Measurements from ENCODE around the gene GRM7. TPM values are rescaled to one million over a fixed set of nuclear protein-coding genes. Genes with fewer than 3 reads are reported as not detected.

The GRM7 gene
- total RNA-seq, 1 experiment from 2014 or later, result not detected

DNA sequence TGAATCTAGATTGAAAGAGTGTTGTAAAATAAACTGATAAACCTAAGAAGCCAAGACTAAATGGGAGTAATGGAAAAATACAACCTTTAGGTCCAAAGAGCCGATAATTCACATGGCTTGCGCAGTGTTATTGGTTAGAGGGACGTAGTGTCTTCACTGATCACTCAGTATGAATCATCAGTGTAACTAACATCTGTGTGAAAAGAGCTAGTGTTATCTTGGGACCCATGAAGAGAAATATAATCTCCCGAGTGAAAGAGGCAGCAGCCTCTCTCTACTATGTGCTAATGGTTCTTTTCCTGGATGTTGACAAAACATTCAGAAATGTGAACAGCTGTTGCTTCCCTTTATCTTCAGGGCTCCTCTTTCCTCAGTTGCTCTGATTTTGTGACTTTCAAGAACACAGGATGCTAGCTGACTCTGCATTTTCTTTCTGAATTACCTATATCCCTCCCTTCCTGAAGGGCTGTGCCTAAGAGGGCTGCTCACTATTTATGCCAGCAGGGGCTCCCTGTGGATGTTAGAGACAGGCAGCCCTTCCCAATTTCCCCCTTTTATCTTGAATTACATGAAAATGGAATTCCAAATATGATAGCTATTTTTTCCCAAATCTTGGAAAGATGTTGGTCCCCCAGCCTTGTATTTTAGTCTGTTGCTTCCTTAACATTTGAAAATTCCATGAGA is 128.8 kb downstream of the GRM7 start:
- no peaks in the 10 kb centered on the region for H3K36me3 ChIP-seq (ENCODE audit: insufficient read depth, low read length, poor library complexity, severe bottlenecking)
- intact Hi-C loops (cut with micrococcal nuclease; ENCODE audit: unreplicated experiment), result loop anchor here (5.0 kb wide), 1 partner anchor 1123 kb away; no protein-coding TSS in a partner anchor
- DNase-seq (ENCODE audit: low spot score), result no peak
- no peak for TF ChIP-seq EZH2 (IDR thresholded peaks at IDR 0.05; ENCODE audit: borderline replicate concordance, low read depth, low read length, poor library complexity, severe bottlenecking)
- TF ChIP-seq, protein P1, sequence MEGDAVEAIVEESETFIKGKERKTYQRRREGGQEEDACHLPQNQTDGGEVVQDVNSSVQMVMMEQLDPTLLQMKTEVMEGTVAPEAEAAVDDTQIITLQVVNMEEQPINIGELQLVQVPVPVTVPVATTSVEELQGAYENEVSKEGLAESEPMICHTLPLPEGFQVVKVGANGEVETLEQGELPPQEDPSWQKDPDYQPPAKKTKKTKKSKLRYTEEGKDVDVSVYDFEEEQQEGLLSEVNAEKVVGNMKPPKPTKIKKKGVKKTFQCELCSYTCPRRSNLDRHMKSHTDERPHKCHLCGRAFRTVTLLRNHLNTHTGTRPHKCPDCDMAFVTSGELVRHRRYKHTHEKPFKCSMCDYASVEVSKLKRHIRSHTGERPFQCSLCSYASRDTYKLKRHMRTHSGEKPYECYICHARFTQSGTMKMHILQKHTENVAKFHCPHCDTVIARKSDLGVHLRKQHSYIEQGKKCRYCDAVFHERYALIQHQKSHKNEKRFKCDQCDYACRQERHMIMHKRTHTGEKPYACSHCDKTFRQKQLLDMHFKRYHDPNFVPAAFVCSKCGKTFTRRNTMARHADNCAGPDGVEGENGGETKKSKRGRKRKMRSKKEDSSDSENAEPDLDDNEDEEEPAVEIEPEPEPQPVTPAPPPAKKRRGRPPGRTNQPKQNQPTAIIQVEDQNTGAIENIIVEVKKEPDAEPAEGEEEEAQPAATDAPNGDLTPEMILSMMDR (conservative IDR thresholded peaks at IDR 0.05; ENCODE audit: low read depth, low read length), result no peak
- ChIA-PET POLR2A (ENCODE audit: low non-redundant PET) (no interaction called here), CTCF (no interaction called here)
- no peaks in the 10 kb centered on the region for H3K4me1 ChIP-seq (ENCODE audit: insufficient read depth, low read length, poor library complexity, severe bottlenecking)
- no peak overlapping the region for H3K4me3 ChIP-seq (ENCODE audit: low read depth, low read length, poor library complexity, severe bottlenecking)
- H3K27ac ChIP-seq (ENCODE audit: low read depth, low read length, poor library complexity, severe bottlenecking), result no peak overlapping the region
- H3K9me3 ChIP-seq (ENCODE audit: low read depth, low read length, poor library complexity, severe bottlenecking), result no peaks in the 10 kb centered on the region
- no peaks in the 10 kb centered on the region for H3K27me3 ChIP-seq (replicated peaks; ENCODE audit: insufficient read depth, low read depth, low read length, poor library complexity)
- no TSS peak for BruUV-seq (replicated peaks)

DNA sequence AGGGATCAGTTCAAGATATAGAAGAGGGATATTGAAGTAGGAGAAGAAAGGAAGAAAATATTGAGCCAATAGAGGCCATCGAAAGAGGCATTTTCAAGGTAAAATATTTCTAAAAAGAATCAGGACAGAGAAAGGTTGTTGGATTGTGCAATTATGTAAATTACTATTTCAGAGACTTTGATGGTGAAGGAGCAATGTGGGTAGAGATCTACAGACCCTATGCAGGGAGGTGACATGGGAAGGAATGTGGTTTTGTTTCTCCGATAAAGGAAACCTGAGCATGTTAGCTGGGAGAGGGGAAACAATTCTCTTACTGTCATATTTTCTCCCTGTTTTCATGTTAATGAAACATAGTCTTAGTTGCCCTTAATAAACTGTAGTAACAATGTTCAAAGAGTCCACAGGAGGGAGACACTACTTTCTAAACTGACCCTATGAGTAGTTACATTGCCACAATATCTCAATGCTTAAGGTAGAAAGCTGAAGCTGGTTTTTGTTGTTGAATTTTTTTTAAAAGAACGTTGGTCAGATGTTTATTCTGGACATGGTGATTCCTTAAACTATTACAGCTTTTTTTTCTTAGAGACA is 133.3 kb downstream of the GRM7 start:
- no peak for TF ChIP-seq EZH2 (IDR thresholded peaks at IDR 0.05; ENCODE audit: borderline replicate concordance, low read depth, low read length, poor library complexity, severe bottlenecking)
- TF ChIP-seq, protein P1 (conservative IDR thresholded peaks at IDR 0.05; ENCODE audit: low read depth, low read length), result peak; percentile 44
- ChIA-PET CTCF (no interaction called here), POLR2A (ENCODE audit: low non-redundant PET) (no interaction called here)
- Histone ChIP-seq H3K4me3 (ENCODE audit: low read depth, low read length, poor library complexity, severe bottlenecking) (no peak overlapping the region), H3K9me3 (ENCODE audit: low read depth, low read length, poor library complexity, severe bottlenecking) (no peaks in the 10 kb centered on the region), H3K36me3 (ENCODE audit: insufficient read depth, low read length, poor library complexity, severe bottlenecking) (no peaks in the 10 kb centered on the region), H3K27ac (ENCODE audit: low read depth, low read length, poor library complexity, severe bottlenecking) (no peak overlapping the region), H3K27me3 (replicated peaks; ENCODE audit: insufficient read depth, low read depth, low read length, poor library complexity) (no peaks in the 10 kb centered on the region), H3K4me1 (ENCODE audit: insufficient read depth, low read length, poor library complexity, severe bottlenecking) (no peaks in the 10 kb centered on the region)
- peak; percentile 25 for DNase-seq (ENCODE audit: low spot score)
- intact Hi-C loops (cut with micrococcal nuclease; ENCODE audit: unreplicated experiment), result loop anchor here (5.0 kb wide), 1 partner anchor 1118 kb away; no protein-coding TSS in a partner anchor
- BruUV-seq (replicated peaks), result no TSS peak

DNA sequence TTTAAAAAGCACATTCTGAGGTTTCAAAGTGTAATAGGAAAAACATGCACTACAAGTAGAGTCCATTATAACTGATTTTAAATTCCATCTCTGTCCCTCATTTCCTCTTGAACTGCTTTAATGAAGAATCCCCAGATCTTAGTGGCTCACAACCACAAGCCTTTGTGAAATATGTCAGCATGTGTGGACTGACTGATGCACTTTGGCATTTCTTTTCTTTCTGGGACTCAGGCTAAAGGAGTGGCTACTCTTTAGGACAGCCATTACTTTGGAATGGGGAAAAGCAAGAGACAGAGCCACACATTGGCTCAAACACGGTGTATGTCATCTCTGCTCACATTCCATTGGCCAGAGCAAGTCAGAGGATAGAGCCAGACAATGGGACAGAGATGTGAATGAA is 139.6 kb downstream of the GRM7 start:
- no peaks in the 10 kb centered on the region for H3K4me1 ChIP-seq (ENCODE audit: insufficient read depth, low read length, poor library complexity, severe bottlenecking)
- no peak for DNase-seq (ENCODE audit: low spot score)
- no peaks in the 10 kb centered on the region for H3K27me3 ChIP-seq (replicated peaks; ENCODE audit: insufficient read depth, low read depth, low read length, poor library complexity)
- no TSS peak for BruUV-seq (replicated peaks)
- no peak overlapping the region for H3K27ac ChIP-seq (ENCODE audit: low read depth, low read length, poor library complexity, severe bottlenecking)
- H3K36me3 ChIP-seq (ENCODE audit: insufficient read depth, low read length, poor library complexity, severe bottlenecking), result no peaks in the 10 kb centered on the region
- H3K9me3 ChIP-seq (ENCODE audit: low read depth, low read length, poor library complexity, severe bottlenecking), result no peaks in the 10 kb centered on the region
- intact Hi-C loops (cut with micrococcal nuclease; ENCODE audit: unreplicated experiment), result no loop called here
- no peak for TF ChIP-seq EZH2 (IDR thresholded peaks at IDR 0.05; ENCODE audit: borderline replicate concordance, low read depth, low read length, poor library complexity, severe bottlenecking)
- CTCF ChIA-PET, result no interaction called here
- H3K4me3 ChIP-seq (ENCODE audit: low read depth, low read length, poor library complexity, severe bottlenecking), result no peak overlapping the region
- POLR2A ChIA-PET (ENCODE audit: low non-redundant PET), result no interaction called here

All from A673 (cell line).